Ishikawa (cell line): ENCODE results near the gene EXT2.

Experiments
- CEBPB ChIP-seq: IDR thresholded peaks from 2 replicates; pipeline ENCODE4 v1.6.1; 2012
- CREB1 ChIP-seq: IDR thresholded peaks from 2 replicates; pipeline ENCODE4 v1.6.1; 2012; ENCODE audit warnings: low read depth
- EGR1 ChIP-seq: IDR thresholded peaks from 2 replicates; pipeline ENCODE4 v1.6.1; 2012
- EP300 ChIP-seq: IDR thresholded peaks from 2 replicates; pipeline ENCODE4 v1.6.1; 2012; ENCODE audit warnings: borderline replicate concordance
- FOXM1 ChIP-seq: IDR thresholded peaks from 2 replicates; pipeline ENCODE4 v1.6.1; 2012; ENCODE audit warnings: low read depth, borderline replicate concordance
- NFIC ChIP-seq: IDR thresholded peaks from 2 replicates; pipeline ENCODE4 v1.6.1; 2012
- RAD21 ChIP-seq: IDR thresholded peaks from 2 replicates; pipeline ENCODE4 v1.6.1; 2012; ENCODE audit warnings: low read depth
- TAF1 ChIP-seq: IDR thresholded peaks from 2 replicates; pipeline ENCODE4 v1.6.1; 2012; ENCODE audit warnings: low read depth, mild to moderate bottlenecking
- TCF12 ChIP-seq: IDR thresholded peaks from 2 replicates; pipeline ENCODE4 v1.6.1; 2012; ENCODE audit warnings: low read depth
- TEAD4 ChIP-seq: IDR thresholded peaks from 2 replicates; pipeline ENCODE4 v1.6.1; 2012
- YY1 ChIP-seq: IDR thresholded peaks from 2 replicates; pipeline ENCODE4 v1.6.1; 2012; ENCODE audit warnings: low read depth
- ZBTB7A ChIP-seq: IDR thresholded peaks from 2 replicates; pipeline ENCODE4 v1.6.1; 2012; ENCODE audit warnings: low read depth
- TF ChIP-seq, protein P1 (sequence below): IDR thresholded peaks from 2 replicates; pipeline ENCODE4 v1.6.1; 2012
- TF ChIP-seq, protein P2 (sequence below): IDR thresholded peaks from 2 replicates; pipeline ENCODE4 v1.6.1; 2012; ENCODE audit warnings: low read depth, mild to moderate bottlenecking
- TF ChIP-seq, protein P3 (sequence below): IDR thresholded peaks from 2 replicates; pipeline ENCODE4 v1.6.1; 2012

The EXT2 gene

DNA sequence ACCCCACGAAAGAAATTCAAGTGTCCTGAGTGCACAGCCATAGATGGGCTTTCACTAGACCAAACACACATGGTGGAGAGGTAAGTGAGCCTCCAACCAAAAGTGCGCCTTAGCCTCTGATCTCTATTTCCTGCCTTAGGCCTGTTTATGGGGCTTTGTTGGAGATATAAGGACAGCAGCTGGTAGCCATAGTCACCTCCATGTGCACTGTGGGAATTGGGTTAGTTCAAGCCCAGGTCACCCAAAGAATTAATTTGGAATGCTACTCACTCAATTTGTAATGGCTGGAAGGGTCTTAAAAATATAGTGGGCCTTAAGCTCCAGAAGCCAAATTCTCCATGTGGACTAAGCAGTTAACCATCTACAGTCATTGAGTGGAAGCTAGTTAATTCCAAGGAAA is 140.8 kb downstream of the EXT2 start:
- TF ChIP-seq TAF1 (no peak), TCF12 (no peak), EP300 (no peak), FOXM1 (no peak), RAD21 (no peak), CEBPB (no peak), NFIC (no peak), TEAD4 (no peak), EGR1 (no peak), ZBTB7A (no peak), YY1 (no peak), CREB1 (no peak)
- TF ChIP-seq, protein P1, sequence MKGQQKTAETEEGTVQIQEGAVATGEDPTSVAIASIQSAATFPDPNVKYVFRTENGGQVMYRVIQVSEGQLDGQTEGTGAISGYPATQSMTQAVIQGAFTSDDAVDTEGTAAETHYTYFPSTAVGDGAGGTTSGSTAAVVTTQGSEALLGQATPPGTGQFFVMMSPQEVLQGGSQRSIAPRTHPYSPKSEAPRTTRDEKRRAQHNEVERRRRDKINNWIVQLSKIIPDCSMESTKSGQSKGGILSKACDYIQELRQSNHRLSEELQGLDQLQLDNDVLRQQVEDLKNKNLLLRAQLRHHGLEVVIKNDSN, result no peak
- TF ChIP-seq, protein P2, sequence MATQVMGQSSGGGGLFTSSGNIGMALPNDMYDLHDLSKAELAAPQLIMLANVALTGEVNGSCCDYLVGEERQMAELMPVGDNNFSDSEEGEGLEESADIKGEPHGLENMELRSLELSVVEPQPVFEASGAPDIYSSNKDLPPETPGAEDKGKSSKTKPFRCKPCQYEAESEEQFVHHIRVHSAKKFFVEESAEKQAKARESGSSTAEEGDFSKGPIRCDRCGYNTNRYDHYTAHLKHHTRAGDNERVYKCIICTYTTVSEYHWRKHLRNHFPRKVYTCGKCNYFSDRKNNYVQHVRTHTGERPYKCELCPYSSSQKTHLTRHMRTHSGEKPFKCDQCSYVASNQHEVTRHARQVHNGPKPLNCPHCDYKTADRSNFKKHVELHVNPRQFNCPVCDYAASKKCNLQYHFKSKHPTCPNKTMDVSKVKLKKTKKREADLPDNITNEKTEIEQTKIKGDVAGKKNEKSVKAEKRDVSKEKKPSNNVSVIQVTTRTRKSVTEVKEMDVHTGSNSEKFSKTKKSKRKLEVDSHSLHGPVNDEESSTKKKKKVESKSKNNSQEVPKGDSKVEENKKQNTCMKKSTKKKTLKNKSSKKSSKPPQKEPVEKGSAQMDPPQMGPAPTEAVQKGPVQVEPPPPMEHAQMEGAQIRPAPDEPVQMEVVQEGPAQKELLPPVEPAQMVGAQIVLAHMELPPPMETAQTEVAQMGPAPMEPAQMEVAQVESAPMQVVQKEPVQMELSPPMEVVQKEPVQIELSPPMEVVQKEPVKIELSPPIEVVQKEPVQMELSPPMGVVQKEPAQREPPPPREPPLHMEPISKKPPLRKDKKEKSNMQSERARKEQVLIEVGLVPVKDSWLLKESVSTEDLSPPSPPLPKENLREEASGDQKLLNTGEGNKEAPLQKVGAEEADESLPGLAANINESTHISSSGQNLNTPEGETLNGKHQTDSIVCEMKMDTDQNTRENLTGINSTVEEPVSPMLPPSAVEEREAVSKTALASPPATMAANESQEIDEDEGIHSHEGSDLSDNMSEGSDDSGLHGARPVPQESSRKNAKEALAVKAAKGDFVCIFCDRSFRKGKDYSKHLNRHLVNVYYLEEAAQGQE, result no peak
- TF ChIP-seq, protein P3, sequence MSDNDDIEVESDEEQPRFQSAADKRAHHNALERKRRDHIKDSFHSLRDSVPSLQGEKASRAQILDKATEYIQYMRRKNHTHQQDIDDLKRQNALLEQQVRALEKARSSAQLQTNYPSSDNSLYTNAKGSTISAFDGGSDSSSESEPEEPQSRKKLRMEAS, result no peak

DNA sequence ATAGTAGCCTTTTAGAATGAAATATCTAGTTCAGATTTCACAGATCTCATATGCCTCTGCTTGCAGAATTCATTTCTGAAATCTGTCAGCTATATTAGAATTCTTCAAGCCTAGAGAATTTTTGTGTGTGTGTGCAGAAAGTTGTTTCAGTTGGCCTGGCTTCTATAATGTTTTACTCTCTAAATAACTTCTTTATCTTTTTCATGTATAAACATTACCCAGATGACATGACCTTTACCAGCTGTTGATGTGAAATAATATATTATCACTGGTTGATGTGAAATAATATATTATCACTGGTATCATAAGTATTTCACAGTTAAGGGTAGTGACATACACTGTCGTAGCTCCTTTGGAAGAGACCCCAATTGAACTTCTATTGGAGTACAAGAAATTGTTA is 141.7 kb downstream of the EXT2 start:
- TF ChIP-seq FOXM1 (no peak), ZBTB7A (no peak), TCF12 (no peak), CEBPB (no peak)
- TF ChIP-seq, protein P1, result no peak

DNA sequence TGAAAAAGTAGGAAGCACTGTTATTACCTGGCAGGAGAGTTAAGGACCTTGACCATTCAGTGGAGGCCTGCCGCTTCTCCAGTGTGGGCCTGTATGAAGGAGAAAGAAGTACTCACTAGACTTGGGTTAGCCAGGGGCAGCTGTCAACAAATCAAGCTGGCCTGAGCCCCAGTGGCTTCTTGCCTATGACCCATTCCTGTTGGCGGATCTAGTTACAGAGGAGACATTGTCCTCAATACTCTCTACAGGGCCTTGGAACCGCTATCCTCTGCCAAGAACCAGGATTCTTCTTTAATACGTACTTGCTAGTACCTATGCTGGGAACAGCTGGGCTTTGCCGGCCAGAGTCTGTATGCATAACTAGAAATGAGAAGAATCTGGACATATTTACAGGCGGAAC is 146.4 kb downstream of the EXT2 start:
- TF ChIP-seq, protein P2, result no peak
- TF ChIP-seq NFIC, result no peak
- TF ChIP-seq EGR1, result no peak
- TF ChIP-seq YY1, result no peak
- no peak for TF ChIP-seq CREB1
- no peak for TF ChIP-seq CEBPB
- no peak for TF ChIP-seq TEAD4
- no peak for TF ChIP-seq FOXM1
- TF ChIP-seq EP300, result no peak
- TF ChIP-seq, protein P3, result no peak
- no peak for TF ChIP-seq RAD21
- TF ChIP-seq, protein P1, result no peak
- TF ChIP-seq TAF1, result no peak
- TF ChIP-seq TCF12, result no peak
- TF ChIP-seq ZBTB7A, result no peak

DNA sequence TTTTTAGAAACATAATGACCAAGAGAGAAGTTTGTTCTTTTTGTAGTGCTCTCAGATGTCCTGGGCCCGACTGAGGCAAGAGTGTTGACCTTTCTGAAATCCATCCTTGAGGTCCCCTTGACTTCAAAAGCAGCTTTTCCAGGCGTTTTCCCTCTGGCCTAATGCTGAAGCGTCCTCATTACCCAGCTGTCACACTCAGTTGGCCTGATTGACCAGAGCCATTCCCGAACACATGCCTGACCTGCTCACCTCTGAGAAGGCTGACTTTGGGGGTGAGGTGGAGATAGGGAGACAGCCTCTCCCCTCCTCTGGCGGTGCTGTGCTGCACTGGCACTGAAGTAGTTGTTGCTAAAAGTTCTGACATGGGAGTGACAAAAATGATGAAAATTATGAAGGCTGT is 147.6 kb downstream of the EXT2 start:
- TF ChIP-seq, protein P3, result no peak
- TF ChIP-seq NFIC, result no peak
- TF ChIP-seq YY1, result no peak
- TF ChIP-seq RAD21, result no peak
- no peak for TF ChIP-seq FOXM1
- no peak for TF ChIP-seq TCF12
- TF ChIP-seq EGR1, result no peak
- TF ChIP-seq, protein P2, result no peak
- TF ChIP-seq ZBTB7A, result no peak
- TF ChIP-seq CREB1, result no peak
- TF ChIP-seq CEBPB, result no peak
- TF ChIP-seq TEAD4, result no peak
- no peak for TF ChIP-seq EP300
- TF ChIP-seq, protein P1, result no peak
- no peak for TF ChIP-seq TAF1
